ENCODE data around the gene CRIM1.

The CRIM1 gene

GRCh38 chr2:36406296-36406695 is 50.7 kb downstream of the CRIM1 start:
- TF ChIP-seq, protein P1, sequence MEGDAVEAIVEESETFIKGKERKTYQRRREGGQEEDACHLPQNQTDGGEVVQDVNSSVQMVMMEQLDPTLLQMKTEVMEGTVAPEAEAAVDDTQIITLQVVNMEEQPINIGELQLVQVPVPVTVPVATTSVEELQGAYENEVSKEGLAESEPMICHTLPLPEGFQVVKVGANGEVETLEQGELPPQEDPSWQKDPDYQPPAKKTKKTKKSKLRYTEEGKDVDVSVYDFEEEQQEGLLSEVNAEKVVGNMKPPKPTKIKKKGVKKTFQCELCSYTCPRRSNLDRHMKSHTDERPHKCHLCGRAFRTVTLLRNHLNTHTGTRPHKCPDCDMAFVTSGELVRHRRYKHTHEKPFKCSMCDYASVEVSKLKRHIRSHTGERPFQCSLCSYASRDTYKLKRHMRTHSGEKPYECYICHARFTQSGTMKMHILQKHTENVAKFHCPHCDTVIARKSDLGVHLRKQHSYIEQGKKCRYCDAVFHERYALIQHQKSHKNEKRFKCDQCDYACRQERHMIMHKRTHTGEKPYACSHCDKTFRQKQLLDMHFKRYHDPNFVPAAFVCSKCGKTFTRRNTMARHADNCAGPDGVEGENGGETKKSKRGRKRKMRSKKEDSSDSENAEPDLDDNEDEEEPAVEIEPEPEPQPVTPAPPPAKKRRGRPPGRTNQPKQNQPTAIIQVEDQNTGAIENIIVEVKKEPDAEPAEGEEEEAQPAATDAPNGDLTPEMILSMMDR (IDR thresholded peaks at IDR 0.05; ENCODE audit: borderline replicate concordance, insufficient read depth, low read depth, low read length) = no peak

GRCh38 chr2:36407413-36407812 is 51.8 kb downstream of the CRIM1 start:
- H3K4me3 ChIP-seq (ENCODE audit: low read depth, low read length) = no peak overlapping the region
- TF ChIP-seq, protein P1 (IDR thresholded peaks at IDR 0.05; ENCODE audit: borderline replicate concordance, insufficient read depth, low read depth, low read length) = no peak

More at GRCh38 chr2:36406296-36406695, 50.7 kb downstream of the CRIM1 start:
- H3K4me3 ChIP-seq (ENCODE audit: low read depth, low read length) = no peak overlapping the region

DNA sequence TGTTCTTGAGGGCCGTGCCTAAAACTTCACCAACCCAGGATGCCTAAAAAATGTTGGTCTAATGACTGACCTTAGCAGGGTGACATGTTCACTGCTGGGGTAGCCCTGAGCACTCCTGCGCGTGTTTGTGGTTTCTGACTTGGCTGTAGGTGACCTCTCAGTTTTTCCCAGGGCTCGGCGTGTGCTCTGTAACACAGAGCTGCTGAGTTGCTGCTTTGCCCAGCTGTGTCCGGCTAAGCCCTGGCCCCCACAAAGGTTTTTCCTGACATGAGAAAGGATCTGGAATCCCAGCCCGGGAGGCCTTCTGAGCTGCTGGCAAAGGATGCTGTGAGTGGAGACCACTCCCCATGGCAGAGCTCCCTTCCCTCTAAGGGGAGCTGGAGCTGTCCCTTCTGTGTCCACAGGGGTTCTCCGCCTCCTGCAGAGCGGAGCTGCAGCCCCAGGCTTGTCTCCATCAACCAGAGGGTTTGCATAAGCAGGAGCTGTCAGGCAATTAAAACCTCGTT is 52.7 kb downstream of the CRIM1 start:
- TF ChIP-seq, protein P1 (IDR thresholded peaks at IDR 0.05; ENCODE audit: borderline replicate concordance, insufficient read depth, low read depth, low read length) = no peak
- no peak overlapping the region for H3K4me3 ChIP-seq (ENCODE audit: low read depth, low read length)

DNA sequence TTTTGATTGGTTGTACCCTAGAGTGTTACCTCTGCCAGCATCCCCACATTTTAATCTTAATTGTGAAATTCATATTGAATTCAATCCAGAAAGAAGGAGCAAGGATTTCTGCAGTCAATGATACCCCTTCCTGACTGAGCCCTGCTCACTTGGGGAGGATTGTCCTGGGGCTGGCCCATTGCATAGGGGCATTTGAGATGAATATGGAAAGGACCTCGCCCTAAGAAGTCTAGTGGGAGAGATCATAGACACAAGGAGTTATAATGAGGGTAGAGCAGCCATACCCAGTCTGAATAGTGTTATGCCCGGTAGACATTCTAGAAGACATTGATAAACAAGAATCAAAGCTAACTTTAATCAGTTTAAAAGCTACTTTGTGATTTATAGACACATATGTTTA is 53.8 kb downstream of the CRIM1 start:
- H3K4me3 ChIP-seq (ENCODE audit: low read depth, low read length) = no peak overlapping the region
- TF ChIP-seq, protein P1 (IDR thresholded peaks at IDR 0.05; ENCODE audit: borderline replicate concordance, insufficient read depth, low read depth, low read length) = no peak

DNA sequence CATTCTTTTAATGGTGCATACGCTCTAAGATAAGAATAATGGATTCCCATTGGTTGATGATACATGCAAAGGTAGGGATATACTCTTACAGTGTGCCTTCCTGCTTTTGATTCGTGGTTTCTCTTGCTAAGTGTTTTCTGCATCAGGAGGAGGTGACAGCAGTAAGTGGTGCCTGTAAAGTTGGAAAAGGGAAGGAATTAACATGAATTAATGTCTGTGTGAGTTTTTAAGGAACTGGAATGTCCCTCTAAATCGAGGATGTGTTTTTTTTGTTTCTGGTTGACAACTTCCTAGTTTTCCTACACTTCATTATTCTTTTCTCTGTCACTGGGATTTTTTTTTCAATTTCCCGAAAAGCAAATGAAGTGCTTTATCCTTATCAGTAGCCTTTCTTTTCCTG is 54.4 kb downstream of the CRIM1 start:
- H3K4me3 ChIP-seq (ENCODE audit: low read depth, low read length) = no peak overlapping the region
- TF ChIP-seq, protein P1 (IDR thresholded peaks at IDR 0.05; ENCODE audit: borderline replicate concordance, insufficient read depth, low read depth, low read length) = no peak

DNA sequence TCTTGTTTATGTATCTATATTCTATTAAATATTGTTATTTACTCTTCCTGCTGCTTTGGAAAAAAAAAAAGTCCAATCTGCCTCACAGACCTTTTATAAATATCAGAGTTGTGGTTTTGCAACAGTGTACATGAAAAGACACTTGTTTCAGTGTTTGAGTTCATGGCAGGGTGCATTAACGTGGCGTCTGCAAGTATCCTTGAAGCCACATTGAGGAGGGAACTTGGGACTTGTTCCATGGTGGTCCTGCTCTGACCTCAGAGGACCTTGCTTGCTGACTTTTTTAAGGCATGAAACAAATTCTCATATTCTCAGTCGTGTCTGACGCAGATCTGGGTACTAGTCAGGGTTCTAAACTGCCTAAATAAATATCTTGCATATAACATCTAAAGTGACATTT is 55.1 kb downstream of the CRIM1 start:
- no peak overlapping the region for H3K4me3 ChIP-seq (ENCODE audit: low read depth, low read length)
- TF ChIP-seq, protein P1 (IDR thresholded peaks at IDR 0.05; ENCODE audit: borderline replicate concordance, insufficient read depth, low read depth, low read length) = no peak

DNA sequence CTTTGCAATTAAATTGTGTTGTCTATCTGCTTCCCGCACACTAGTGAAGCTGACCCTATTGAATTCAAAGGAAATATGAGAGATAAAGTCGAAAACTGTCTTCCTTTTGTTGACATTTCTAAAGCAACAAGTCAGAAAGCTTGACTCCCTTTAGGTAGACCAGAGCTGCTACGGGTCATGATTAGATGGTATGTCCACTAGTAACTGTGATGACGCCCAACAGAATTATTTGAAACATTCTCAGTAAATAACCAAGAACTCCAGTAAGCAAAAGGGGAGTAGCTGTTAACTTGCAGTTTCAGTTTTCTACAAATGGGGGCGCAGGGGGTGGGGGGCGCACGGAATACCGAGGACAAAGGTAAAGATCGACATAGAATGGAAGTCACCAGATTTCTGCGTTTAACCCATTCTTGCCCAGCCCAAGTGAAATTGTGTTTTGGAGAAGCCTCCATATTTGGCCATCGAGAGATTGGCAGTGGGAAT is 56.4 kb downstream of the CRIM1 start:
- no peak overlapping the region for H3K4me3 ChIP-seq (ENCODE audit: low read depth, low read length)
- TF ChIP-seq, protein P1 (IDR thresholded peaks at IDR 0.05; ENCODE audit: borderline replicate concordance, insufficient read depth, low read depth, low read length) = no peak

All from GM12875 (cell line).